T-cell (primary cell): ENCODE results near the gene VEGFB. TPM values are rescaled to one million over a fixed set of nuclear protein-coding genes. Genes with fewer than 3 reads are reported as not detected.
A peak's percentile ranks its signal among the peaks of the same experiment; 100 is the strongest.

ENCODE experiments used
- ATAC-seq, 4 experiments: fragments of 200-7000 bp in 3 of 4; fragments of 150-1000 bp in 1 of 4; cut with Tn5 transposase; replicated peaks in 1 of 4; 1 replicate in 3 of 4; 2 replicates in 1 of 4; pipeline ENCODE4 v1.10.0; 2021; ENCODE audit warnings: moderate library complexity in 3 of 4, mild to moderate bottlenecking in 2 of 4, moderate number of reproducible peaks in 1 of 4
- CTCF ChIA-PET, 2 donors: fragments of 300-600 bp; sonication (Branson Sonifier 250); formaldehyde crosslinking; loops; one replicate each; lab custom pipeline; 2022; ENCODE audit warnings: antibody characterized with exemption in 2 of 2; lab: Charles Lee
- POLR2A ChIA-PET, 2 donors: fragments of 300-600 bp; sonication (Branson Sonifier 250); formaldehyde crosslinking; loops; one replicate each; lab custom pipeline; 2022; ENCODE audit warnings: antibody characterized with exemption in 2 of 2; lab: Charles Lee
- DNase-seq, 35 experiments: peaks; one replicate each; pipeline versions ENCODE4 v3.0.0 to v3.0.0-alpha.2; 2013 to 2023
- H3K27ac ChIP-seq: one replicate; pipeline ENCODE4 v1.5.1; 2013; ENCODE audit warnings: low read length
- H3K27me3 ChIP-seq, 2 experiments: replicated peaks in 1 of 2; 1 replicate in 1 of 2; 2 replicates in 1 of 2; pipeline versions ENCODE4 v1.6.1 to v1.7.0; 2013; ENCODE audit warnings: low read length in 1 of 2, mixed read lengths in 1 of 2; ENCODE audit not compliant: control insufficient read depth in 2 of 2, insufficient read depth in 2 of 2; ENCODE audit errors: extremely low read depth in 1 of 2
- H3K36me3 ChIP-seq, 2 donors: 1 replicate in 1 of 2; 2 replicates in 1 of 2; pipeline versions ENCODE4 v1.6.1 to v1.7.0; 2013; ENCODE audit warnings: low read length in 1 of 2; ENCODE audit not compliant: control insufficient read depth in 2 of 2, insufficient read depth in 1 of 2; ENCODE audit errors: extremely low read depth in 1 of 2
- H3K4me1 ChIP-seq, 2 experiments: 1 replicate in 1 of 2; 2 replicates in 1 of 2; pipeline versions ENCODE4 v1.6.1 to v1.7.0; 2013; ENCODE audit warnings: low read length in 2 of 2, mixed read lengths in 1 of 2; ENCODE audit not compliant: insufficient read depth in 2 of 2, control insufficient read depth in 1 of 2; ENCODE audit errors: extremely low read depth in 1 of 2
- H3K4me3 ChIP-seq, 2 donors: 1 replicate in 1 of 2; 2 replicates in 1 of 2; pipeline versions ENCODE4 v1.5.1 to v1.7.0; 2013; ENCODE audit warnings: mild to moderate bottlenecking in 2 of 2, low read length in 1 of 2, moderate library complexity in 1 of 2; ENCODE audit not compliant: control insufficient read depth in 1 of 2; ENCODE audit errors: extremely low read depth in 1 of 2
- H3K9me3 ChIP-seq: 2 replicates; pipeline ENCODE4 v1.7.0; 2013
- H3K27ac Mint-ChIP-seq, 2 donors: one replicate each; pipeline ENCODE4 v1.8.0; 2020 to 2021; ENCODE audit warnings: mild to moderate bottlenecking in 2 of 2, mixed read lengths in 2 of 2
- H3K27me3 Mint-ChIP-seq, 2 donors: one replicate each; pipeline ENCODE4 v1.8.0; 2021 to 2022; ENCODE audit warnings: mixed read lengths in 2 of 2
- H3K36me3 Mint-ChIP-seq: one replicate; pipeline ENCODE4 v1.8.0; 2021; ENCODE audit warnings: mixed read lengths
- H3K4me1 Mint-ChIP-seq, 3 donors: one replicate each; pipeline ENCODE4 v1.8.0; 2020 to 2022; ENCODE audit warnings: mixed read lengths in 3 of 3, mild to moderate bottlenecking in 1 of 3
- H3K4me3 Mint-ChIP-seq, 3 donors: one replicate each; pipeline ENCODE4 v1.8.0; 2020 to 2022; ENCODE audit warnings: mild to moderate bottlenecking in 3 of 3, mixed read lengths in 3 of 3, moderate library complexity in 3 of 3
- H3K9me3 Mint-ChIP-seq, 3 donors: one replicate each; pipeline ENCODE4 v1.8.0; 2020 to 2022; ENCODE audit warnings: mixed read lengths in 3 of 3
- WGBS: methylation state at CpG from one replicate; pipeline ENCODE4 v1.1.5; 2013; ENCODE audit warnings: missing lambda C conversion rate; ENCODE audit not compliant: insufficient coverage; 5-methylcytosine and 5-hydroxymethylcytosine counted together
- total RNA-seq, 35 experiments: library from RNA in 6 of 35; stranded (reverse) in 6 of 35; fragments of 120-200 nt in 1 of 35; gene quantifications; one replicate each; pipeline versions ENCODE4 v1.2.1 to v1.2.4 and lab custom pipeline; 2013 to 2026

Gene VEGFB
- total RNA-seq, 5 donors from 2014 or later (not counting 1 experiment from before 2014, with no cell fraction given): 47.9 to 80.7 (median 76.0) TPM

DNA sequence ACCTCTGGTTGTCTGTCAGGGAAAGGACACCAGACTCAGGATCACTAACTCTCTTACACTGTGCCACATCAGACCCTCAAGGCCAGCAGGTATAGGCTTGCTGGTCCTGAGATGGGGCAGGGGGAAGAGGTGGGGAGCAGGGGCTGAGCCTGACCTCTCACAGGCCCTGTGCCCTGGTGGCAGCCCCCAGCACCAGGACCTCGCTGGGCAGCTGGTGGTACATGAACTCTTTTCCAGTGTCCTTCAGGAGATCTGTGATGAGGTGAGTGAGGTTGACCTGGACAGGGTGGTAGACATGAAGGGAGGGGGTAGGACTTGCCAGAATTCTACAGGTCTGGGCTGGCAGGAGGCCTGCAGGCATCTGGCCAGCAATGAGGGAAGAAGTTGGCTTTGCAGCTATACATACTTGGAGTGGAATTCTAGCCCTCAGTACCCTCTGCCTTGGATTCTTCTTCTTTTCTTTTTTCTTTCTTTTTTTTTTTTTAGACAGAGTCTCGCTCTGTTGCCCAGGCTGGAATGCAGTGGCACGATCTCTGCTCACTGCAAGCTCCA lies 6.9 kb upstream of the VEGFB start:
- CTCF ChIA-PET: interaction anchor here (1.4 to 1.6 kb wide), 2 partner anchors 21 to 74 kb away, joined by 3 to 4 read pairs; partner anchors contain the start of gene FERMT3 (in 1 of the 2)
- no peaks in the 10 kb centered on the region for H3K9me3 ChIP-seq
- H3K27me3 ChIP-seq: no peaks in the 10 kb centered on the region
- POLR2A ChIA-PET: no interaction called here
- no peak for DNase-seq
- Mint-ChIP-seq H3K4me1 (peaks cover 43 to 56% (median 49%) of the 10 kb centered on the region in 3 donors), H3K36me3 (no peaks in the 10 kb centered on the region), H3K27me3 (no peaks in the 10 kb centered on the region), H3K4me3 (peak overlapping the region; percentile 80 to 92 (median 86)), H3K27ac (peak overlapping the region; percentile 84 to 88), H3K9me3 (no peaks in the 10 kb centered on the region)
- peaks cover 11% of the 10 kb centered on the region in 2 donors for H3K36me3 ChIP-seq
- H3K27ac ChIP-seq: peak overlapping the region; percentile 76
- 100% methylated on average over 1 of the region's 3 CpGs for WGBS
- peaks cover 18 to 74% of the 10 kb centered on the region in 2 experiments for H3K4me1 ChIP-seq
- ATAC-seq: no peak
- H3K4me3 ChIP-seq: peak overlapping the region; percentile 78 to 96

DNA sequence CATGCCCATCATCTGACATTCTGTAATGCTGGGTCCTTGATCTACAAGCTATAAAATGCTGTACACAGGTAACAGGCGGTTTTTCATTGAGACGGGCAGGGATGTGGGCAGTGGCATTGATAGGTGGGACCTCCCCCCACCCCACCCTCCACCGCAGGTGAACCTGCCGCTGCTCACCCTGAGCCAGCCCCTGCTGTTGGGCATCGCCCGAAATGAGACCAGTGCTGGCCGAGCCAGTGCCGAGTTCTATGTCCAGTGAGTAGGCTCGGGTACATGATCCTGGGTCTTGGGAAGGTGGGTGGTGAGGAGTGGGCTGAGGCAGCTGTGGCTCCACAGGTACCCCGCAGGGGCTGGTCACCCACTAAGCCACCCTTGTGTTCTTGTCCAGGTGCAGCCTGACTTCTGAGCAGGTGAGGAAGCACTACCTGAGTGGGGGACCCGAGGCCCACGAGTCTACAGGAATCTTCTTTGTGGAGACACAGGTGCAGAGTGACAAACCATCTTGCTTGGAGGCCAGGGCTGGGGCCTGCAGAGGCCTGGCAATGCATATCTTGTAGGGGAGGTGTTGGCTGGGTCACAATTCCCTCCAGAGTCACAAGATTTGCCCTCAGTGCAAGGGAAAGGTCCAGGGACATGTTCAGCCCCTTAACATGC lies 5.2 kb upstream of the VEGFB start:
- no peaks in the 10 kb centered on the region for H3K27me3 Mint-ChIP-seq

DNA sequence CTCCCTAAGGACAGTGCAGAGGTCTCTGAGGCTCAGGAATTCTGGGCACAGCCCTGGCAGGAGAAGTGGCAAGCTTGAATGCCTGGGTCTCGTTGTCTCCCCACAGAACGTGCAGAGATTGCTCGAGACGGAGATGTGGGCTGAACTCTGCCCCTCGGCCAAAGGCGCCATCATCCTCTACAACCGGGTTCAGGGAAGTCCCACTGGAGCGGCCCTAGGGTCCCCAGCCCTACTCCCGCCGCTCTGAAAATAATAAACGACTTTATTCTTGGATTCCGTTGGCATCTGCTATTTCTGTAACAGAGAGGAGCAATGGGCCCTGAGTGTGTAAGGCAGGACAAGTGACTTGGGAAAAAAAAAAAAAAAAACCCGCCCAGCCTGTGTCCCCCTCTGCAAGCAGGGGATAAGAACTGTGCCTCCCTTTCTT lies 4.6 kb upstream of the VEGFB start:
- DNase-seq (no peak), ATAC-seq (no peak)
- peak overlapping the region; percentile 82 to 92 (median 88) for H3K4me3 Mint-ChIP-seq
- CTCF ChIA-PET: interaction anchor here in 1 of 2 donors (0.6 to 0.8 kb wide), 3 partner anchors 26 to 220 kb away, joined by 3 read pairs; no protein-coding TSS in a partner anchor
- H3K4me1 Mint-ChIP-seq: peaks cover 56 to 61% (median 60%) of the 10 kb centered on the region in 3 donors
- no peaks in the 10 kb centered on the region for H3K9me3 Mint-ChIP-seq
- Histone ChIP-seq H3K27ac (peak overlapping the region; percentile 77), H3K4me1 (peaks cover 18 to 77% of the 10 kb centered on the region in 2 experiments), H3K36me3 (peaks cover 0 to 4% of the 10 kb centered on the region in 2 donors), H3K27me3 (no peaks in the 10 kb centered on the region), H3K9me3 (no peaks in the 10 kb centered on the region), H3K4me3 (peak overlapping the region; percentile 75 to 76)
- no peaks in the 10 kb centered on the region for H3K36me3 Mint-ChIP-seq
- POLR2A ChIA-PET: interaction anchor here in 1 of 2 donors (0.7 kb wide), 1 partner anchor 11 kb away, joined by 4 read pairs; no protein-coding TSS in a partner anchor
- no peaks in the 10 kb centered on the region for H3K27me3 Mint-ChIP-seq
- WGBS: 65% methylated on average over 9 of the region's 13 CpGs
- peak overlapping the region; percentile 88 to 91 for H3K27ac Mint-ChIP-seq

More for the DNA sequence above, 5.2 kb upstream of the VEGFB start:
- Mint-ChIP-seq H3K4me3 (peak overlapping the region; percentile 82 to 92 (median 88)), H3K36me3 (no peaks in the 10 kb centered on the region), H3K4me1 (peaks cover 56 to 62% (median 62%) of the 10 kb centered on the region in 3 donors), H3K27ac (peak overlapping the region; percentile 88 to 91), H3K9me3 (no peaks in the 10 kb centered on the region)
- Histone ChIP-seq H3K4me1 (peaks cover 18 to 82% of the 10 kb centered on the region in 2 experiments), H3K36me3 (peaks cover 0 to 4% of the 10 kb centered on the region in 2 donors), H3K4me3 (no peak overlapping the region), H3K9me3 (no peaks in the 10 kb centered on the region), H3K27me3 (no peaks in the 10 kb centered on the region), H3K27ac (peak overlapping the region; percentile 77)
- WGBS: 78% methylated on average over 6 of the region's 12 CpGs
- ATAC-seq (no peak), DNase-seq (no peak)
- CTCF ChIA-PET: interaction anchor here in 1 of 2 donors (0.8 kb wide), 1 partner anchor 25 kb away, joined by 3 read pairs; no protein-coding TSS in a partner anchor
- POLR2A ChIA-PET: no interaction called here

DNA sequence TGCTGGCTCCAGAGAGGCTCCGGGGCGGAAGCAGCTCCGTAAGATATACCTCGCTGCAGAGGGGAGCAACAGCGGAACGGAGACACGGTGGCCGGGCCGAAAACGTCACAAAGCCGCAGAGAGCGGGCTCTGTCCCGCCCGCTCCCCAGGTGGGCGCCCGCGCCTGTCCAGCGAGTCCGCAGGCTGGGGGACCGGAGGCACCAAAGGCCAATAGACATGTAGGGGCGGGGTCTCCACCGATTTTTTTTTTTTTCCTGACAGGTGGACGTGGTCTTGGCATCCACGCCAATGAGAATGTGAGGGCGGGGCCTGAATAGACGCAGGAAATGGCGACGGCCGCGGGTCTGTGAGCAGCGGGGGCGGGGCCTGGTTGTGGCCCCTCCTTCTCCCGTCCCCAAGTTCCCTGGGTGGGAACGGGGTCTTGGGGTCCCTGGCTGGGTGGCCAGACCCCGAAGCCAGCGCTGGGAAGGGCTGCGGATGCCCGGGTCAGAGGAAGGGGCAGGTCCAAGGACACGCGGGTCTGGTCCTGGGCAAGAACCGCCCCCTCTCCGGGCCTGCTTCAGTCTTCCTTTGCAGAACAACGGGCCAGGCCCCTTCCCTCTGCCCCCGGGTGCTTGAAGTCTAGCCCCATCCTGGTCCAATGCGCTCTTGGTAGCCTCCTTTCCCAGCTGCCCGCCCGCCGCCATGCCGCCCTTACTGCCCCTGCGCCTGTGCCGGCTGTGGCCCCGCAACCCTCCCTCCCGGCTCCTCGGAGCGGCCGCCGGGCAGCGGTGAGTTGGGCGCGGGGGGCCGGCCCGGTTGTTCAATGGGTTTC lies 4.0 kb upstream of the VEGFB start, which contains the start of gene DNAJC4:
Gene DNAJC4 (plus strand): TSS at position 378 of the 814 bp plus-strand sequence. CDS start 307 bp downstream, at position 685.
- 1% methylated on average over 55 of the region's 62 CpGs for WGBS
- Histone ChIP-seq H3K27ac (peak within 1 kb of the TSS; percentile 77), H3K4me1 (peaks cover 23 to 75% of the 10 kb centered on the region in 2 experiments), H3K27me3 (no peaks in the 10 kb centered on the region), H3K36me3 (peaks cover 0 to 4% of the 10 kb centered on the region in 2 donors), H3K4me3 (peak within 1 kb of the TSS; percentile 75 to 76), H3K9me3 (no peaks in the 10 kb centered on the region)
- ChIA-PET CTCF (interaction anchor here in 1 of 2 donors (0.6 to 0.8 kb wide), 3 partner anchors 26 to 219 kb away, joined by 3 read pairs; no protein-coding TSS in a partner anchor), POLR2A (interaction anchor here in 1 of 2 donors (0.7 kb wide), 1 partner anchor 12 kb away, joined by 4 read pairs; no protein-coding TSS in a partner anchor)
- peak; percentile 68 to 91 (median 82) for DNase-seq
- Mint-ChIP-seq H3K27ac (peak within 1 kb of the TSS; percentile 88 to 91), H3K27me3 (no peaks in the 10 kb centered on the region), H3K36me3 (no peaks in the 10 kb centered on the region), H3K9me3 (no peaks in the 10 kb centered on the region), H3K4me3 (peak within 1 kb of the TSS; percentile 82 to 92 (median 88)), H3K4me1 (peaks cover 57 to 60% (median 58%) of the 10 kb centered on the region in 3 donors)
- ATAC-seq: peak; percentile 45 to 62 (median 53)

DNA sequence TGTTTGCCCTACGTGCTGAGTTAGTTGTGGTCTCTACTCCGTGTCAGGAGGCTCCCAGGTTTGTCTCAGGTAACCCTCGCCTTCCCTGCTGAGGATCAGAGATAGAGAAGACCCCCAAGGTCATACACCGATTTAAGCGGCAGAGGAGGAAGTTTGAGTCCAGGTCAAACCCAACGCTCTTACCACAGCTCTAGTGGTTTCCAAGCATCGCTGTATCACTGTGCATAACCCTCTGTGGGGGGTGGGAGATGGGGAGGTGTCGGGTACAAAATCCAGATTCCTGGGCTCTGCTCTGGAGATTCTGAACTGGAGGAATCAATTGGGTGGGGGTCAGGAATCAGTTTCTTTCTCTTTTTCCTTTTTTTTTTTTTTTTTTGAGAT lies 3.4 kb upstream of the VEGFB start:
- ATAC-seq (no peak), DNase-seq (no peak)
- peaks cover 58 to 65% (median 59%) of the 10 kb centered on the region in 3 donors for H3K4me1 Mint-ChIP-seq
- H3K27ac ChIP-seq: peak overlapping the region; percentile 77
- H3K9me3 ChIP-seq: no peaks in the 10 kb centered on the region
- no peaks in the 10 kb centered on the region for H3K27me3 ChIP-seq
- H3K4me1 ChIP-seq: peaks cover 24 to 77% of the 10 kb centered on the region in 2 experiments
- peak overlapping the region; percentile 82 to 92 (median 88) for H3K4me3 Mint-ChIP-seq
- peak overlapping the region; percentile 74 to 88 for H3K27ac Mint-ChIP-seq
- H3K36me3 ChIP-seq: peaks cover 0 to 4% of the 10 kb centered on the region in 2 donors
- WGBS: 0% methylated on average over 1 of the region's 8 CpGs
- H3K36me3 Mint-ChIP-seq: no peaks in the 10 kb centered on the region
- POLR2A ChIA-PET: no interaction called here
- CTCF ChIA-PET: interaction anchor here in 1 of 2 donors (1.2 kb wide), 1 partner anchor 87 kb away, joined by 3 read pairs; the partner anchor contains the start of gene PRDX5
- H3K27me3 Mint-ChIP-seq: no peaks in the 10 kb centered on the region
- H3K9me3 Mint-ChIP-seq: no peaks in the 10 kb centered on the region
- peak overlapping the region; percentile 75 to 76 for H3K4me3 ChIP-seq
